Measurements from ENCODE around the gene ERVFRD-1.

DNA sequence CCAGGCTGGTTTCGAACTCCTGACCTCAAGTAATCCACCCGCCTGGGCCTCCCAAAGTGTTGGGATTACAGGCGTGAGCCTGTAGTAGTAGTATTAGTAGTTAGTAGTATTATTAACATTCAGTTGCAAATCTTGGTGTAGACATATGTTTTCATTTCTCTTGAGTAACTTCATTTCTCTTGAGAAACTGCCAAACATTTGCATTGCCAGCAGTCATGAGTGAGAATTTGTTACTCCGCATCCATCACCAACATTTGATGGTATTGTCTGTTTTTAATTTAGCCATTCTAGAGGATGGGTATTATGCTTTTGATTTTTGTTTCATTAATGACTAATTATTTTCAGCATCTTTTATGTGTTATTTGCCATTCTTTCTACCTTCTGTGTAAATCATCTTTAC lies 1.5 kb upstream of the ERVFRD-1 start:
- TF ChIP-seq, protein P1, sequence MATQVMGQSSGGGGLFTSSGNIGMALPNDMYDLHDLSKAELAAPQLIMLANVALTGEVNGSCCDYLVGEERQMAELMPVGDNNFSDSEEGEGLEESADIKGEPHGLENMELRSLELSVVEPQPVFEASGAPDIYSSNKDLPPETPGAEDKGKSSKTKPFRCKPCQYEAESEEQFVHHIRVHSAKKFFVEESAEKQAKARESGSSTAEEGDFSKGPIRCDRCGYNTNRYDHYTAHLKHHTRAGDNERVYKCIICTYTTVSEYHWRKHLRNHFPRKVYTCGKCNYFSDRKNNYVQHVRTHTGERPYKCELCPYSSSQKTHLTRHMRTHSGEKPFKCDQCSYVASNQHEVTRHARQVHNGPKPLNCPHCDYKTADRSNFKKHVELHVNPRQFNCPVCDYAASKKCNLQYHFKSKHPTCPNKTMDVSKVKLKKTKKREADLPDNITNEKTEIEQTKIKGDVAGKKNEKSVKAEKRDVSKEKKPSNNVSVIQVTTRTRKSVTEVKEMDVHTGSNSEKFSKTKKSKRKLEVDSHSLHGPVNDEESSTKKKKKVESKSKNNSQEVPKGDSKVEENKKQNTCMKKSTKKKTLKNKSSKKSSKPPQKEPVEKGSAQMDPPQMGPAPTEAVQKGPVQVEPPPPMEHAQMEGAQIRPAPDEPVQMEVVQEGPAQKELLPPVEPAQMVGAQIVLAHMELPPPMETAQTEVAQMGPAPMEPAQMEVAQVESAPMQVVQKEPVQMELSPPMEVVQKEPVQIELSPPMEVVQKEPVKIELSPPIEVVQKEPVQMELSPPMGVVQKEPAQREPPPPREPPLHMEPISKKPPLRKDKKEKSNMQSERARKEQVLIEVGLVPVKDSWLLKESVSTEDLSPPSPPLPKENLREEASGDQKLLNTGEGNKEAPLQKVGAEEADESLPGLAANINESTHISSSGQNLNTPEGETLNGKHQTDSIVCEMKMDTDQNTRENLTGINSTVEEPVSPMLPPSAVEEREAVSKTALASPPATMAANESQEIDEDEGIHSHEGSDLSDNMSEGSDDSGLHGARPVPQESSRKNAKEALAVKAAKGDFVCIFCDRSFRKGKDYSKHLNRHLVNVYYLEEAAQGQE (IDR thresholded peaks at IDR 0.05; ENCODE audit: borderline replicate concordance), result no peak
- TF ChIP-seq EZH2 (IDR thresholded peaks at IDR 0.05; ENCODE audit: borderline replicate concordance, insufficient read depth, low read length, poor library complexity, severe bottlenecking), result no peak
- no peak for TF ChIP-seq POLR2AphosphoS5 (IDR thresholded peaks at IDR 0.05)
- TF ChIP-seq, protein P2, sequence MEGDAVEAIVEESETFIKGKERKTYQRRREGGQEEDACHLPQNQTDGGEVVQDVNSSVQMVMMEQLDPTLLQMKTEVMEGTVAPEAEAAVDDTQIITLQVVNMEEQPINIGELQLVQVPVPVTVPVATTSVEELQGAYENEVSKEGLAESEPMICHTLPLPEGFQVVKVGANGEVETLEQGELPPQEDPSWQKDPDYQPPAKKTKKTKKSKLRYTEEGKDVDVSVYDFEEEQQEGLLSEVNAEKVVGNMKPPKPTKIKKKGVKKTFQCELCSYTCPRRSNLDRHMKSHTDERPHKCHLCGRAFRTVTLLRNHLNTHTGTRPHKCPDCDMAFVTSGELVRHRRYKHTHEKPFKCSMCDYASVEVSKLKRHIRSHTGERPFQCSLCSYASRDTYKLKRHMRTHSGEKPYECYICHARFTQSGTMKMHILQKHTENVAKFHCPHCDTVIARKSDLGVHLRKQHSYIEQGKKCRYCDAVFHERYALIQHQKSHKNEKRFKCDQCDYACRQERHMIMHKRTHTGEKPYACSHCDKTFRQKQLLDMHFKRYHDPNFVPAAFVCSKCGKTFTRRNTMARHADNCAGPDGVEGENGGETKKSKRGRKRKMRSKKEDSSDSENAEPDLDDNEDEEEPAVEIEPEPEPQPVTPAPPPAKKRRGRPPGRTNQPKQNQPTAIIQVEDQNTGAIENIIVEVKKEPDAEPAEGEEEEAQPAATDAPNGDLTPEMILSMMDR (IDR thresholded peaks at IDR 0.05; ENCODE audit: poor library complexity, severe bottlenecking), result no peak
- TF ChIP-seq EP300 (conservative IDR thresholded peaks at IDR 0.05; ENCODE audit: poor library complexity, severe bottlenecking), result no peak
- TF ChIP-seq RAD21 (conservative IDR thresholded peaks at IDR 0.05), result no peak
- no peak for TF ChIP-seq TAF1 (IDR thresholded peaks at IDR 0.05; ENCODE audit: low read depth)
